HG03108 (cell line): Measurements from ENCODE around the gene KLHL29.

Source experiments
- ATAC-seq: cut with Tn5 transposase; IDR thresholded peaks from one replicate; pipeline ENCODE4 v1.9.1; 2021; ENCODE audit warnings: moderate library complexity; ENCODE audit not compliant: unreplicated experiment

KLHL29 gene

GRCh38 chr2:23640711-23641110 is 255.7 kb downstream of the KLHL29 start:
- no peak for ATAC-seq

DNA sequence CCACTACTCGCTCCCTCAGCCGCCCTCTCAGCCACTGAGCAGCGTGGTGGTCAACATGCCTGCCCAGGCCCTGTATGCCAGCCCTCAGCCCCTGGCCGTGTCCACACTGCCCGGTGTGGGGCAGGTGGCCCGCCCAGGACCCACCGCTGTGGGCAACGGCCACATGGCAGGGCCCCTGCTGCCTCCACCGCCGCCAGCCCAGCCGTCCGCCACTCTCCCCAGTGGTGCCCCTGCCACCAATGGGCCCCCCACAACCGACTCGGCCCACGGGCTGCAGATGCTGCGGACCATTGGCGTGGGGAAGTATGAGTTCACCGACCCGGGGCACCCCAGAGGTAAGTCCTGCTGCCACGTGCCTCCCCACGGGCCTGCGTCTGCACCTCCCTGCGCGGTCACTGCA is 257.5 kb downstream of the KLHL29 start:
- ATAC-seq: no peak

GRCh38 chr2:23645230-23645808 is 260.3 kb downstream of the KLHL29 start:
- ATAC-seq: no peak

GRCh38 chr2:23647563-23647962 is 262.6 kb downstream of the KLHL29 start:
- ATAC-seq: no peak

GRCh38 chr2:23649303-23649702 is 264.3 kb downstream of the KLHL29 start:
- no peak for ATAC-seq

GRCh38 chr2:23649819-23650218 is 264.8 kb downstream of the KLHL29 start:
- ATAC-seq: no peak

GRCh38 chr2:23651187-23652080 is 266.5 kb downstream of the KLHL29 start:
- no peak for ATAC-seq

- no peak for ATAC-seq
Observed at GRCh38 chr2:23653326-23653725, 268.3 kb downstream of the KLHL29 start.

DNA sequence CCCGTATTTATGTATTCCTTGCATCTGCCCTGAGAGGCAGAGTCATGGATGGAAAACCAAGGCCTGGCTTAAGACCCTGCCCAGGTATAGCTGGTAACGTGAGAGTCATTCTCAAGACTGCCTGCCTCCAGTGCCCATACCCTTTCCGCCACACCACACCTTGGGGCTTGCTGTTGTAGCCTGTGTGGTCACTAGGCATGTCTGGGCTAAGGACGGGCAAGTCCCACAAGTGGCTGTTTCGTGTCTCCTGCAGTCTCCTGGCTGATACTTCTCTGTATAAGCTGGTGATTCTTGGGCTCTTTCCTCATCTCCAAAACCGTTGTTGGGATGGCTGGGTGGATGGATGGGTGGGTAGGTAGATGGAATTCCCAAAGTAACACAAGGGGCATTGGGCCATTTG is 269.8 kb downstream of the KLHL29 start:
- no peak for ATAC-seq

- ATAC-seq: no peak
Observed at GRCh38 chr2:23655934-23656596, 271.1 kb downstream of the KLHL29 start.

DNA sequence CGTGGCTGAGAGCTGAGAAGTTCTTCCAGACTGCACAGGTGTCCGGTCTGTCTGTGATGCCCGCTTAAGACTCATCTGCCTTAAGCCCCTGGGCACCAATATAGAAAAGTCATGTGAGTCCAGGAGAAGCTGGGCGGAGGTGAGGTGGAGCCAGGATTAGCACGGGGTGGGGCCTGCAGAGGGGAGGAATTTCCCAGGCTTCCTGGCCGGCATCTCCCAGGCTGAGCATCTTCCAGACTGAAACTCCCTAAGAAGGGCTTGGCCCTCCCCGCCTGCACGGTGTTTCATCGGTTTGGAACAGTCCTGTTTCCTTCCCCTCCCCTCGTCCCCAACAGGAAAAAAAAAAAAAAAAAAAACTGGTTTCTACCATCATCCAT is 271.6 kb downstream of the KLHL29 start:
- ATAC-seq: no peak

DNA sequence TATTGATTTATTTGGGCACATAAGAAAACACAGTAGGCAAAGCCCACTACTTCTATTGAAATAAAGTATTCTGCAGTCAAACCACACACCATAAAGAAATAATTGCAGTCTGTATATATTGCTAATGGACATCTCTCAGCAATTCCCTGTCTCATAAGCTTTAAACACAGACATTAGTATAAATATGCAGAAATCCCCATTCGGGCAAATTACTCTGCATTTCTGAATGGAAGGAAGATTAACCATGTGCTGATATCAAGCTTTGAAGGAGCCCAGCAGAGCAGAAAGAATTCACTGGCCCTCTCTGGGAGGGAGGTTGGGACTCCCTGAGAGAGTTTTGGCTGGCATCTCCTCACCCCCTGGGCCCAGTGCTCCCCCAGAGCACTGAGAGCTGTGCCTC is 272.4 kb downstream of the KLHL29 start:
- no peak for ATAC-seq

DNA sequence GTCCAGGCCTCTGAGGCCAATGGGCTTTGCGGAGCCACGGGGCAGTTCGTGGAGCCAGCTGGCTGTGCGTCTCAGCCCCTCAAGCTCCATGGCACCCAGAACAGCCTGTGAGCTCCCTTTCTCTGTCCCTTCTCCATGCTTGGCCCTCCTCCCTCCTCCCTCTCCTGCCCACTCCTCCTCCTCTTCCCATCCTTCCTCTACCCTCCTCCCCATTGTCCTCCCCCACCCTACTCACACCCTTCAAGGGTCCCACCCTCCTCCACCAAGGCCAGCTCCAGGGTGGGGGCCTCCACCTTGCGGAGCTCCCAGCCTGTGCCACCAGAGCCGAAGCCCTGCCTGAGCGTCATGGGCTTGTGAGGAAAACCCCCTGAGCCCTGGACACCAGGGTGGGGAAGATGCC is 273.0 kb downstream of the KLHL29 start:
- no peak for ATAC-seq

- no peak for ATAC-seq
Observed at GRCh38 chr2:23658466-23658942, 273.5 kb downstream of the KLHL29 start.

DNA sequence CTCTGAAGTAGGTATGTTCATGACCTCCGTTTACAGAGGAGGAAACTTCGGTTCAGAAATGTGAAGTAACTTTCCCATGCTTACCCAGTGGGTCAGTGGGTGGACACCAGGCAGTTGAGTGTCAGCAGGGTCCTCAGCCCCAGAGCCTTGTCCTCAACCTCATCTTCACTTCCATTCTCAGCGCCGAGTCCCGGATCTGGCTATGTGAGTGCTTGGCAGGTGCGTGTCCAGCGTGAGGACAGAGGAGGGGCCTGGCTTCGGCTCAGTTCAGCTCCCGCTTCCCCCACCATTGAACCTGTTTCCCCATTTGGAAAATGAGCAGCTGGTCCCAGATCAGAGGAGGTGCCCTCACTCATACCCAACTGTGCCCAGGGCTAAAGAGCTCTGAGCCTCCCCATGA is 274.3 kb downstream of the KLHL29 start:
- no peak for ATAC-seq

- no peak for ATAC-seq
Observed at GRCh38 chr2:23659773-23660172, 274.8 kb downstream of the KLHL29 start.

DNA sequence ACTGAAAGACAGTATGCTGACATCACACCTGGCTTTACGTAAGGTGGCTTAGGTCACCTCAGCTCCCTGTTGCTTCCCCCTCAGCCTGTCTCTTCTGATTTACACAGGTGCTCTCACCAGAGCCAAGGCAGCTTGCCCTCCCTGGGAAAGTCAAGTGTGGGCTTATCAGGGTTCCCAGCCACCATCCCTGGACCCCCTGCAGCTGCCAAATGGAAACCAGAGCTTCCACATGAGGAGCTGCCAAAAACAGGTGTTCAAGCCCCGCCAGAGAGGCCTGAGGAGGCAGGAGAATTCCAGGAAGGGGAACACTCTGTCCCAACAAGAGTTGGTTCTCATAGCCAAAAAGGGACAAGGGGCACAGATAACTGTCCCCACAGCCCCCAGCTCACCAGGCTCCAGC is 275.3 kb downstream of the KLHL29 start:
- ATAC-seq: no peak

DNA sequence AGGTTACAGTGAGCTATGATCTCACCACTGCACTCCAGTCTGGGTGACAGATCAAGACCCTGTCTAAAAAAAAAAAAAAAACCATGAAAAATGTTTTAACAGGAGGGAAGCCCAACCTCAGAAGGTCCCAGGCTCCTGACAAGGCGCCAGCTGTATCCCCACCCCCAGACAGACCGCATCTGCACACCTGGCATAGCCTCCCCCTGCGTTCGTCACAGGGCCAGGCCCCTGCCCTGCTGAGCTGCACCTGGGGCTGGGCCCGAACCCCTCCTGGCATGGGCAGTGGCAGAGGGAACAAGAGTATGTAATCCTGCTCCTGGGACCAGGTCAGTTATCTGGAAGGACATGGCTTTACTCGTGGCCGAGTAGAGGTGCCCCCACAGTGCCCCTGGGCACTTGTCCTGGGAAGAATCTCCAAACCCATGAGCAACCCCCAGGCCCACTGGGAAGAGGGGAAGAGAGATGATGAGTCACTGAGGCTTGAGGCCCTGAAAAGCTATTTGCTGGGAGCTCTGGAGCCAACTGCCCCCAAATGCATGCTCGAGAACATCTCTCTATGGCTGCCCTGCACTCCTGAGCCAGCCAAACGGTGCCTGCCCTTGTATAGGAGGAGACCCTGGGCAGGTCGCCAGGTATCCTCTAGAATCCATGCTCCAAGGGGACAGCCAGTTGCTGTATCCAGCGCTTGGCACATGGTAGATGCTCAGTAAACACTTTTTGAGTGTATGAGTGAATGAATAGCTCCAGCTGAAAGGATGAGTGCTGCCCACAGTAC is 276.5 kb downstream of the KLHL29 start:
- ATAC-seq: no peak

- ATAC-seq: no peak
Observed at GRCh38 chr2:23662466-23662865, 277.5 kb downstream of the KLHL29 start.

GRCh38 chr2:23662941-23663920 is 278.3 kb downstream of the KLHL29 start:
- ATAC-seq: no peak
